Adrenal gland (tissue), 12 donors: ENCODE data around the gene CHRM2. TPM values are rescaled to one million over a fixed set of nuclear protein-coding genes. Genes with fewer than 3 reads are reported as not detected.

Experiments
- DNase-seq, 7 donors: peaks; one replicate each; pipeline ENCODE4 v3.0.0-alpha.2; 2019 to 2020
- H3K27ac ChIP-seq, 5 donors: fragments of 200-600 bp; sonication (generic) in 4 of 5; 1 replicate in 3 of 5; 2 replicates in 2 of 5; pipeline versions ENCODE4 v1.5.1 to v1.8.0; 2016 to 2020; ENCODE audit warnings: mild to moderate bottlenecking in 1 of 5
- H3K27me3 ChIP-seq: fragments of 200-600 bp; 2 replicates; pipeline ENCODE4 v1.8.0; 2021
- H3K36me3 ChIP-seq, 2 donors: fragments of 200-600 bp; replicated peaks in 1 of 2; 1 replicate in 1 of 2; 2 replicates in 1 of 2; pipeline versions ENCODE4 v1.5.1 to v1.8.0; 2018 to 2022
- H3K4me1 ChIP-seq, 2 donors: fragments of 200-600 bp; replicated peaks in 1 of 2; 1 replicate in 1 of 2; 2 replicates in 1 of 2; pipeline versions ENCODE4 v1.5.1 to v1.8.0; 2018 to 2021
- H3K4me3 ChIP-seq, 4 donors: fragments of 200-600 bp; sonication (generic) in 3 of 4; one replicate each; pipeline ENCODE4 v1.5.1; 2016 to 2018
- H3K9me3 ChIP-seq, 3 donors: fragments of 200-600 bp; sonication (generic) in 1 of 3; replicated peaks in 1 of 3; 1 replicate in 2 of 3; 2 replicates in 1 of 3; pipeline versions ENCODE4 v1.5.1 to v1.8.0; 2016 to 2021
- POLR2A ChIP-seq, 2 donors: fragments of 450-650 bp; IDR thresholded peaks; one replicate each; pipeline ENCODE4 v1.6.1; 2017; ENCODE audit warnings: antibody characterized with exemption in 2 of 2, mild to moderate bottlenecking in 2 of 2, moderate library complexity in 1 of 2
- WGBS, 4 donors: extraction: QIAGEN DNeasy Blood & Tissue Kit in 2 of 4; methylation state at CpG; one replicate each; pipeline versions ENCODE4 v1.1.5 to v1.1.7; 2013 to 2017; 5-methylcytosine and 5-hydroxymethylcytosine counted together
- intact Hi-C, 2 donors: fragments of 100-400 bp; cut with DNase I; formaldehyde crosslinking; loops; one replicate each; pipeline versions ENCODE4 v1.14.1 to v1.15.0; 2022 to 2023
- polyA plus RNA-seq, 3 donors: library from polyadenylated mRNA; stranded (reverse); fragments of 200-250 nt in 2 of 3; fragments of 350-450 nt in 1 of 3; fragmentation: Illumina TruSeq in 1 of 3; extraction: RNeasy Lipid Tissue Mini Kit (QIAGEN cat#74804) in 1 of 3; gene quantifications; one replicate each; pipeline ENCODE4 v1.2.3, GENCODE V29; 2013 to 2014
- total RNA-seq, 9 donors: library from RNA; depleted of rRNA in 4 of 9; stranded (reverse); fragments of >200 nt in 4 of 9; fragments of 120-200 nt in 1 of 9; fragmentation: NEBNext Ultra II Directional in 1 of 9; extraction: Animal tissue kit (Norgen Biotek cat#: 25700) in 1 of 9; gene quantifications; one replicate each; pipeline versions ENCODE4 v1.1.0 to v1.2.4, GENCODE V29; 2013 to 2023
- TF ChIP-seq, protein P1 (sequence below), 6 experiments: fragments of 450-650 bp in 4 of 6; fragments of 200-600 bp in 2 of 6; sonication (generic) in 1 of 6; IDR thresholded peaks; 1 replicate in 5 of 6; 2 replicates in 1 of 6; pipeline versions ENCODE4 v1.5.1 to v1.8.0; 2016 to 2021; ENCODE audit warnings: antibody characterized with exemption in 6 of 6, mild to moderate bottlenecking in 2 of 6, moderate library complexity in 1 of 6
- donor health status: healthy with polysubstance abuse.
- donor health status: Bipolar disorder and iron deficiency.
- donor health status: DM: yes; HTN: yes; CAD: no.
- donor health status: DM: no; HTN: no; CAD: no.
- donor health status: DM: no; HTN: no; CAD: no.
- donor health status: DM: yes; HTN: yes; CAD: no.

The CHRM2 gene
- total and polyA plus RNA-seq, 12 donors: 0.07 to 0.39 (median 0.22) TPM; not detected in 7

DNA sequence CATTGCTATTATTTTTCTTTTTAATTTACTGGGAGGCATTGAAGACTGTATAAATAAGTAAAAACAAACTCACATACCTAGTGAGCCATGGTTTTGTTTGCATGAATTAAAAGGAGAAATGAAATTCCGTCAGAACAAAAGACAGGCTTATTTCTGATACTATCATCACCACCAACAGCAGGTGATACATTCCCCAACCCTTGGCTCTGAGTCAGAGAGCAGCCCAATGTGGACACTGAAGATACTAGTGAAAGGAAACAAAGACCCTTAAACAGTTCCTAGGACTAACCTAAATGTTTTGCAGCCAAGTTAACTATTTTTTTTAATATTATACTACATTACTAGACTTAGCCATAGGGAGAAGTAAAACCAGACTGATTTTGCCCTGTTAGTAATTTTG is 31.6 kb downstream of the CHRM2 start:
- Histone ChIP-seq H3K27me3 (no peaks in the 10 kb centered on the region), H3K4me3 (no peak overlapping the region), H3K27ac (no peak overlapping the region), H3K36me3 (no peaks in the 10 kb centered on the region), H3K4me1 (no peaks in the 10 kb centered on the region), H3K9me3 (no peaks in the 10 kb centered on the region)
- WGBS, 4 donors: 38 to 56% (median 50%) methylated on average over 1 of the region's 1 CpG
- no peak for DNase-seq
- intact Hi-C loops: no loop called here
- no peak for TF ChIP-seq POLR2A (IDR thresholded peaks at IDR 0.05)
- TF ChIP-seq, protein P1, sequence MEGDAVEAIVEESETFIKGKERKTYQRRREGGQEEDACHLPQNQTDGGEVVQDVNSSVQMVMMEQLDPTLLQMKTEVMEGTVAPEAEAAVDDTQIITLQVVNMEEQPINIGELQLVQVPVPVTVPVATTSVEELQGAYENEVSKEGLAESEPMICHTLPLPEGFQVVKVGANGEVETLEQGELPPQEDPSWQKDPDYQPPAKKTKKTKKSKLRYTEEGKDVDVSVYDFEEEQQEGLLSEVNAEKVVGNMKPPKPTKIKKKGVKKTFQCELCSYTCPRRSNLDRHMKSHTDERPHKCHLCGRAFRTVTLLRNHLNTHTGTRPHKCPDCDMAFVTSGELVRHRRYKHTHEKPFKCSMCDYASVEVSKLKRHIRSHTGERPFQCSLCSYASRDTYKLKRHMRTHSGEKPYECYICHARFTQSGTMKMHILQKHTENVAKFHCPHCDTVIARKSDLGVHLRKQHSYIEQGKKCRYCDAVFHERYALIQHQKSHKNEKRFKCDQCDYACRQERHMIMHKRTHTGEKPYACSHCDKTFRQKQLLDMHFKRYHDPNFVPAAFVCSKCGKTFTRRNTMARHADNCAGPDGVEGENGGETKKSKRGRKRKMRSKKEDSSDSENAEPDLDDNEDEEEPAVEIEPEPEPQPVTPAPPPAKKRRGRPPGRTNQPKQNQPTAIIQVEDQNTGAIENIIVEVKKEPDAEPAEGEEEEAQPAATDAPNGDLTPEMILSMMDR (IDR thresholded peaks at IDR 0.05): no peak

DNA sequence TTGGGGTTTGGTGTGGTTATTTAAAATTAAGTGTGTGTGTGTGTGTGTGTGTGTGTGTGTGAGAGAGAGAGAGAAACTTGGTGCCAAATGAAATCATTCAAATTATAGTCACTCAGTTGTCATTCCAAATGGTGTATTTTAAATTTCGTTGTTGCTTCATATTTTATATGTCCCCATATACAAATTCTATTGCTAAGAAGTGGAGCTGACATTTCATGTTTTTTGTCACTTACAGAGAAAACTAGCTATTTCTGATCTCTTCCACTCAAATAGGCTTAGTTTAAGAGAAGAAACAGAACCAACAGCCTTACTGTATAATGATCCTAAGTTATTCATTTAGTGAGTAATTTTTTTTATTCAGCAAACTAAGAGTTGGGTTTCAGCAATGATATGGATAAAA is 42.3 kb downstream of the CHRM2 start:
- intact Hi-C loops: no loop called here
- Histone ChIP-seq H3K4me3 (no peak overlapping the region), H3K27ac (no peak overlapping the region), H3K36me3 (no peaks in the 10 kb centered on the region), H3K27me3 (no peaks in the 10 kb centered on the region), H3K9me3 (no peaks in the 10 kb centered on the region), H3K4me1 (no peaks in the 10 kb centered on the region)
- 47 to 79% (median 64%) methylated on average over 1 of the region's 1 CpG for WGBS, 4 donors
- no peak for TF ChIP-seq POLR2A (IDR thresholded peaks at IDR 0.05)
- TF ChIP-seq, protein P1 (IDR thresholded peaks at IDR 0.05): no peak
- no peak for DNase-seq

- no peak overlapping the region for H3K27ac ChIP-seq
- H3K4me1 ChIP-seq: no peaks in the 10 kb centered on the region
- DNase-seq: no peak
- intact Hi-C loops: no loop called here
- no peaks in the 10 kb centered on the region for H3K36me3 ChIP-seq
- H3K4me3 ChIP-seq: no peak overlapping the region
- no peaks in the 10 kb centered on the region for H3K9me3 ChIP-seq
- no peaks in the 10 kb centered on the region for H3K27me3 ChIP-seq
- TF ChIP-seq POLR2A (IDR thresholded peaks at IDR 0.05): no peak
- TF ChIP-seq, protein P1 (IDR thresholded peaks at IDR 0.05): no peak
- WGBS, 4 donors: 53 to 62% (median 58%) methylated on average over 6 of the region's 6 CpGs
Measured at GRCh38 chr7:136911344-136911743, 42.9 kb downstream of the CHRM2 start.

DNA sequence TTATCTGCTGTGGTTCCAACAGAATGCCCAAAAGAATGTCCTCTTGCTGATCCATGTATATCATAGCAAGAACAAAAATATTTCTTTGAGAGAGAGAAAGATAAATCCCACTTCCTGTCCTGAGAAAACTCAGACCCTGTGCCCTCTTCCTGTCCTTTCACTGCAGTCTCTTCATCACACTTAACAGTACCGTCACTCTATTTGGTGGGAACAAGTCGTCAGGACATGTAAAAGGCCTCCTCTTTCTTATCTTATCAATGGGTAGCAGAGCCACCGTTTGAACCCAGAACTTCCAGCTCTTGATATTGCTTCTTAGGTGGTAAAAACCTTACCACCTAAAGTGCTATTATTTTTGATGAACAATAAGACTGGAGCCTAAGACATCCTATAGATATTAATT is 43.9 kb downstream of the CHRM2 start:
- 36 to 50% (median 40%) methylated on average over 3 of the region's 3 CpGs for WGBS, 4 donors

More for the DNA sequence above, 43.9 kb downstream of the CHRM2 start:
- H3K27ac ChIP-seq: no peak overlapping the region
- H3K4me1 ChIP-seq: no peaks in the 10 kb centered on the region
- H3K27me3 ChIP-seq: no peaks in the 10 kb centered on the region
- H3K4me3 ChIP-seq: no peak overlapping the region
- H3K9me3 ChIP-seq: no peaks in the 10 kb centered on the region
- no peak for DNase-seq
- no peaks in the 10 kb centered on the region for H3K36me3 ChIP-seq
- TF ChIP-seq, protein P1 (IDR thresholded peaks at IDR 0.05): no peak
- TF ChIP-seq POLR2A (IDR thresholded peaks at IDR 0.05): no peak
- intact Hi-C loops: no loop called here
